Endothelial cell of umbilical vein (primary cell): ENCODE results near the gene MYADML2. TPM values are rescaled to one million over a fixed set of nuclear protein-coding genes. Genes with fewer than 3 reads are reported as not detected.

ENCODE experiments used
- BruUV-seq: library from RNA; stranded (reverse); fragments of 400-500 nt; replicated peaks from 2 replicates; lab custom pipeline; 2021; lab: Mats Ljungman, UMichigan
- CTCF ChIA-PET: fragments of 300-600, 350-600 bp; sonication (Branson Sonifier 250); formaldehyde crosslinking; loops from one replicate; lab custom pipeline; 2021; ENCODE audit warnings: antibody characterized with exemption, inconsistent platforms; lab: Charles Lee
- POLR2A ChIA-PET: fragments of 300-600, 350-600 bp; sonication (Branson Sonifier 250); formaldehyde crosslinking; loops from one replicate; lab custom pipeline; 2021; ENCODE audit warnings: antibody characterized with exemption, inconsistent platforms; lab: Charles Lee
- DNase-seq: peaks from one replicate; pipeline ENCODE4 v3.0.0-alpha.2; 2011; ENCODE audit warnings: low read depth, low spot score
- FAIRE-seq: peaks from 2 replicates; lab custom pipeline; 2011; peaks lifted over from hg19 to GRCh38; lab: Jason Lieb, UNC
- H2AFZ ChIP-seq: 2 replicates; pipeline ENCODE4 v1.6.0; 2012; ENCODE audit warnings: low read depth, low read length, control low read depth, inconsistent platforms
- H3K27ac ChIP-seq: 2 replicates; pipeline ENCODE4 v1.5.1; 2011; ENCODE audit warnings: low read depth, mild to moderate bottlenecking, control low read depth, low read length, moderate library complexity; ENCODE audit not compliant: insufficient read depth
- H3K27me3 ChIP-seq, 2 experiments: 2 replicates each; pipeline versions ENCODE4 v1.6.0 to v1.6.1; 2011; ENCODE audit warnings: low read length in 2 of 2, mixed read lengths in 1 of 2; ENCODE audit not compliant: control insufficient read depth in 2 of 2, insufficient read depth in 2 of 2
- H3K36me3 ChIP-seq, 2 experiments: 2 replicates in 1 of 2; 3 replicates in 1 of 2; pipeline ENCODE4 v1.5.1; 2011; ENCODE audit warnings: low read length in 2 of 2, mild to moderate bottlenecking in 1 of 2, moderate library complexity in 1 of 2; ENCODE audit not compliant: control insufficient read depth in 2 of 2, insufficient read depth in 2 of 2; ENCODE audit errors: extremely low read depth in 1 of 2
- H3K4me1 ChIP-seq: 3 replicates; pipeline ENCODE4 v1.5.1; 2011; ENCODE audit warnings: mild to moderate bottlenecking, low read length; ENCODE audit not compliant: control insufficient read depth, insufficient read depth; ENCODE audit errors: extremely low read depth
- H3K4me2 ChIP-seq: 2 replicates; pipeline ENCODE4 v1.6.1; 2011; ENCODE audit warnings: low read length, control low read depth, mixed read lengths; ENCODE audit not compliant: insufficient read depth
- H3K4me3 ChIP-seq, 3 experiments: fragments of 200-600 bp in 1 of 3; sonication (generic), shearing (Covaris generic) in 1 of 3; replicated peaks in 1 of 3; 2 replicates each; pipeline ENCODE4 v1.5.1; 2011 to 2016; ENCODE audit warnings: control low read depth in 3 of 3, low read length in 3 of 3, mild to moderate bottlenecking in 2 of 3, inconsistent platforms in 1 of 3, low read depth in 1 of 3, moderate library complexity in 1 of 3; ENCODE audit not compliant: insufficient read depth in 1 of 3
- H3K79me2 ChIP-seq: 2 replicates; pipeline ENCODE4 v1.6.0; 2012; ENCODE audit warnings: low read length, inconsistent platforms; ENCODE audit not compliant: control insufficient read depth, insufficient read depth
- H3K9ac ChIP-seq: replicated peaks from 2 replicates; pipeline ENCODE3; 2011; ENCODE audit warnings: low read length, control low read depth; ENCODE audit not compliant: insufficient read depth; ENCODE audit errors: extremely low read depth
- H3K9me1 ChIP-seq: replicated peaks from 3 replicates; pipeline ENCODE4 v1.6.0; 2011; ENCODE audit warnings: mild to moderate bottlenecking, low read length; ENCODE audit not compliant: control insufficient read depth, insufficient read depth; ENCODE audit errors: extremely low read depth
- H3K9me3 ChIP-seq: replicated peaks from 2 replicates; pipeline ENCODE4 v1.5.1; 2012; ENCODE audit warnings: low read length, inconsistent platforms; ENCODE audit not compliant: control insufficient read depth, insufficient read depth
- H4K20me1 ChIP-seq: replicated peaks from 2 replicates; pipeline ENCODE3; 2011; ENCODE audit warnings: mild to moderate bottlenecking, low read length; ENCODE audit not compliant: control insufficient read depth, insufficient read depth; ENCODE audit errors: extremely low read depth
- EZH2 ChIP-seq: IDR thresholded peaks from 2 replicates; pipeline ENCODE4 v1.6.1; 2012; ENCODE audit warnings: borderline replicate concordance, low read depth, mild to moderate bottlenecking, moderate library complexity, low read length, inconsistent platforms; ENCODE audit not compliant: severe bottlenecking
- FOS ChIP-seq: IDR thresholded peaks from 2 replicates; pipeline ENCODE4 v1.6.1; 2011; ENCODE audit warnings: mild to moderate bottlenecking, low read length, moderate library complexity, borderline replicate concordance; ENCODE audit not compliant: insufficient read depth
- GATA2 ChIP-seq: IDR thresholded peaks from 2 replicates; pipeline ENCODE4 v1.7.0; 2011; ENCODE audit warnings: low read depth, mild to moderate bottlenecking, moderate library complexity, mixed read lengths, low read length; ENCODE audit not compliant: insufficient read length, insufficient read depth
- JUN ChIP-seq: IDR thresholded peaks from 2 replicates; pipeline ENCODE4 v1.6.1; 2011; ENCODE audit warnings: borderline replicate concordance, low read depth; ENCODE audit not compliant: insufficient read length, insufficient read depth
- MYC ChIP-seq: IDR thresholded peaks from one replicate; pipeline ENCODE4 v1.6.1; 2011; ENCODE audit warnings: mild to moderate bottlenecking, low read depth, low read length
- POLR2A ChIP-seq: IDR thresholded peaks from 2 replicates; pipeline ENCODE4 v1.6.1; 2012; ENCODE audit warnings: low read depth, mild to moderate bottlenecking, control low read depth, low read length
- POLR2AphosphoS5 ChIP-seq: IDR thresholded peaks from 2 replicates; pipeline ENCODE4 v1.6.1; 2012; ENCODE audit warnings: low read depth, mild to moderate bottlenecking, control low read depth, low read length, moderate library complexity; ENCODE audit not compliant: insufficient read depth
- dilution Hi-C: fragments of 300-500 bp; cut with MboI; formaldehyde crosslinking; loops from one replicate; pipeline ENCODE4 v1.15.0; 2019; ENCODE audit warnings: low sequenced_read_pairs; ENCODE audit not compliant: extremely low pct_ligation_motif_present
- intact Hi-C: fragments of 100-400 bp; cut with micrococcal nuclease; formaldehyde crosslinking; loops from one replicate; pipeline ENCODE4 v1.10.0; 2022
- polyA plus RNA-seq, 4 experiments: library from polyadenylated mRNA; depleted of rRNA in 3 of 4; stranded (reverse) in 3 of 4; unstranded in 1 of 4; fragments of >200 nt; gene quantifications; 2 replicates each; pipeline versions ENCODE4 v1.2.1 to v1.2.3, GENCODE V29; 2011 to 2012; ENCODE audit warnings: missing spikeins in 1 of 4
- total RNA-seq: library from RNA; stranded (reverse); gene quantifications from 2 replicates; pipeline ENCODE4 v1.2.3, GENCODE V29; 2021
- TF ChIP-seq, protein P1 (sequence below), 2 donors: IDR thresholded peaks; 1 replicate in 1 of 2; 2 replicates in 1 of 2; pipeline ENCODE4 v1.5.1; 2011; ENCODE audit warnings: low read length in 2 of 2, mild to moderate bottlenecking in 2 of 2, moderate library complexity in 2 of 2, control low read depth in 1 of 2, inconsistent platforms in 1 of 2, low read depth in 1 of 2; ENCODE audit not compliant: insufficient read depth in 1 of 2; ENCODE audit errors: extremely low read depth in 1 of 2
- TF ChIP-seq, protein P2 (sequence below): IDR thresholded peaks from 2 replicates; pipeline ENCODE4 v1.6.1; 2011; ENCODE audit not compliant: insufficient read depth, insufficient read length

Gene MYADML2
- total and polyA plus RNA-seq, 2 donors (not counting 3 experiments of a cell fraction or from before 2014, with no cell fraction given), result not detected

GRCh38 chr17:81978524-81979298 is 31.7 kb upstream of the MYADML2 start:
- Histone ChIP-seq H3K4me3 (no peak overlapping the region), H4K20me1 (no peaks in the 10 kb centered on the region), H3K27ac (no peak overlapping the region), H3K9me3 (no peaks in the 10 kb centered on the region), H3K9me1 (no peaks in the 10 kb centered on the region), H3K9ac (no peak overlapping the region), H2AFZ (no peak overlapping the region), H3K4me2 (no peak overlapping the region), H3K36me3 (peaks cover 0 to 2% of the 10 kb centered on the region in 2 experiments), H3K79me2 (no peaks in the 10 kb centered on the region), H3K27me3 (no peaks in the 10 kb centered on the region), H3K4me1 (peaks cover 5% of the 10 kb centered on the region)
- dilution Hi-C loops, result no loop called here
- intact Hi-C loops, result loop anchor here (1.0 to 5.0 kb wide), 4 partner anchors 25 to 119 kb away; partner anchors contain the start of genes CENPX, FASN, LRRC45 and PYCR1
- FAIRE-seq (no peak), DNase-seq (no peak)
- no TSS peak for BruUV-seq
- ChIA-PET POLR2A (interaction anchor here (0.7 kb wide), 1 partner anchor 25 kb away, joined by 3 read pairs; no protein-coding TSS in a partner anchor), CTCF (interaction anchor here (0.9 to 1.8 kb wide), 3 partner anchors 16 to 41 kb away, joined by 3 to 6 read pairs (median 3); no protein-coding TSS in a partner anchor)
- TF ChIP-seq, protein P1, sequence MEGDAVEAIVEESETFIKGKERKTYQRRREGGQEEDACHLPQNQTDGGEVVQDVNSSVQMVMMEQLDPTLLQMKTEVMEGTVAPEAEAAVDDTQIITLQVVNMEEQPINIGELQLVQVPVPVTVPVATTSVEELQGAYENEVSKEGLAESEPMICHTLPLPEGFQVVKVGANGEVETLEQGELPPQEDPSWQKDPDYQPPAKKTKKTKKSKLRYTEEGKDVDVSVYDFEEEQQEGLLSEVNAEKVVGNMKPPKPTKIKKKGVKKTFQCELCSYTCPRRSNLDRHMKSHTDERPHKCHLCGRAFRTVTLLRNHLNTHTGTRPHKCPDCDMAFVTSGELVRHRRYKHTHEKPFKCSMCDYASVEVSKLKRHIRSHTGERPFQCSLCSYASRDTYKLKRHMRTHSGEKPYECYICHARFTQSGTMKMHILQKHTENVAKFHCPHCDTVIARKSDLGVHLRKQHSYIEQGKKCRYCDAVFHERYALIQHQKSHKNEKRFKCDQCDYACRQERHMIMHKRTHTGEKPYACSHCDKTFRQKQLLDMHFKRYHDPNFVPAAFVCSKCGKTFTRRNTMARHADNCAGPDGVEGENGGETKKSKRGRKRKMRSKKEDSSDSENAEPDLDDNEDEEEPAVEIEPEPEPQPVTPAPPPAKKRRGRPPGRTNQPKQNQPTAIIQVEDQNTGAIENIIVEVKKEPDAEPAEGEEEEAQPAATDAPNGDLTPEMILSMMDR (IDR thresholded peaks at IDR 0.05; ENCODE audit: extremely low read depth in 1 of 2, insufficient read depth in 1 of 2, low read depth in 1 of 2, low read length in 2 of 2), result no peak
- TF ChIP-seq, protein P2, sequence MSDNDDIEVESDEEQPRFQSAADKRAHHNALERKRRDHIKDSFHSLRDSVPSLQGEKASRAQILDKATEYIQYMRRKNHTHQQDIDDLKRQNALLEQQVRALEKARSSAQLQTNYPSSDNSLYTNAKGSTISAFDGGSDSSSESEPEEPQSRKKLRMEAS, result no peak
- no peak for TF ChIP-seq POLR2AphosphoS5
- no peak for TF ChIP-seq POLR2A
- TF ChIP-seq JUN, result no peak
- no peak for TF ChIP-seq GATA2
- no peak for TF ChIP-seq EZH2
- no peak for TF ChIP-seq FOS
- no peak for TF ChIP-seq MYC
